Panc1 (cell line): Measurements from ENCODE around the gene SYNM.

Source experiments
- CTCF ChIP-seq: fragments of 450-650 bp; IDR thresholded peaks from 2 replicates; pipeline ENCODE4 v1.5.1; 2017; ENCODE audit warnings: mild to moderate bottlenecking
- POLR2AphosphoS5 ChIP-seq: IDR thresholded peaks from 2 replicates; pipeline ENCODE4 v1.6.1; 2012; ENCODE audit warnings: mild to moderate bottlenecking, low read depth, low read length, moderate library complexity
- REST ChIP-seq, 2 experiments: IDR thresholded peaks; 2 replicates each; pipeline ENCODE4 v1.6.1; 2011 to 2012; ENCODE audit warnings: low read depth in 2 of 2, control low read depth in 1 of 2, low read length in 1 of 2, mild to moderate bottlenecking in 1 of 2, moderate library complexity in 1 of 2; ENCODE audit not compliant: insufficient read depth in 1 of 2
- SIN3A ChIP-seq: IDR thresholded peaks from 2 replicates; pipeline ENCODE4 v1.6.1; 2012; ENCODE audit warnings: low read depth, mild to moderate bottlenecking, low read length, moderate library complexity, borderline replicate concordance; ENCODE audit not compliant: insufficient read depth
- TCF7L2 ChIP-seq: IDR thresholded peaks from 2 replicates; pipeline ENCODE4 v1.6.1; 2011; ENCODE audit warnings: mild to moderate bottlenecking, low read depth, low read length, inconsistent platforms

GRCh38 chr15:99180964-99181306 lies 76.1 kb downstream of the SYNM start:
- TF ChIP-seq TCF7L2 = no peak
- TF ChIP-seq CTCF = no peak
- TF ChIP-seq REST (IDR thresholded peaks at IDR 0.05; ENCODE audit: insufficient read depth in 1 of 2, low read depth in 2 of 2, low read length in 1 of 2) = no peak
- TF ChIP-seq SIN3A = no peak
- no peak for TF ChIP-seq POLR2AphosphoS5
